NT2/D1 (cell line): Measurements from ENCODE around the gene REEP5.

Experiments
- YY1 ChIP-seq: IDR thresholded peaks from 2 replicates; pipeline ENCODE4 v1.6.1; 2011; ENCODE audit not compliant: insufficient read length, insufficient read depth
- ZNF274 ChIP-seq: IDR thresholded peaks from 2 replicates; pipeline ENCODE4 v1.6.1; 2011; ENCODE audit warnings: mild to moderate bottlenecking, low read depth, low read length

GRCh38 chr5:112902561-112902960 lies 19.5 kb downstream of the REEP5 start:
- TF ChIP-seq YY1 (no peak), ZNF274 (no peak)
